Measurements from ENCODE around the gene DNASE1.

Gene DNASE1

GRCh38 chr16:3651461-3652372 is 2.8 kb upstream of the DNASE1 start:
- H3K23ac ChIP-seq (ENCODE audit: low read depth, low read length, poor library complexity) = no peak overlapping the region
- H3K27ac ChIP-seq (replicated peaks; ENCODE audit: low read length) = no peak overlapping the region
- H2BK120ac ChIP-seq (ENCODE audit: low read depth, low read length) = no peak overlapping the region
- H3K4ac ChIP-seq (ENCODE audit: low read length) = no peak overlapping the region
- no peak overlapping the region for H3K14ac ChIP-seq (ENCODE audit: low read length)
- no peak overlapping the region for H3K18ac ChIP-seq (ENCODE audit: low read length)
- peak overlapping the region; percentile 51 for H3K9ac ChIP-seq (ENCODE audit: low read depth, low read length, poor library complexity)
- H3K36me3 ChIP-seq (replicated peaks in 1 of 2; ENCODE audit: control insufficient read depth in 2 of 2, insufficient read depth in 2 of 2, low read length in 2 of 2) = peaks cover 19 to 59% of the 10 kb centered on the region in 2 donors
- H3K27me3 ChIP-seq (ENCODE audit: control insufficient read depth in 3 of 3, insufficient read depth in 3 of 3, low read depth in 1 of 3, low read length in 3 of 3) = no peaks in the 10 kb centered on the region
- no peak overlapping the region for H3K4me2 ChIP-seq (ENCODE audit: insufficient read depth, low read length, poor library complexity, severe bottlenecking)
- WGBS, 2 donors (ENCODE audit: extremely low coverage in 2 of 2, insufficient read length in 2 of 2, insufficient replicate concordance in 1 of 2) = no CpG with 5 or more reads among the region's 18 CpGs
- peaks cover 1% of the 10 kb centered on the region for H3K79me1 ChIP-seq (ENCODE audit: low read depth, low read length)
- no peak overlapping the region for H2AK5ac ChIP-seq (ENCODE audit: low read depth, low read length)
- no peak for DNase-seq (ENCODE audit: low spot score)
- H2BK12ac ChIP-seq (ENCODE audit: low read length) = no peak overlapping the region
- H3K4me3 ChIP-seq (ENCODE audit: low read length in 2 of 2) = no peak overlapping the region
- no peak overlapping the region for H2BK15ac ChIP-seq (ENCODE audit: low read length)
- peaks cover 0 to 3% of the 10 kb centered on the region in 2 donors for H3K4me1 ChIP-seq (ENCODE audit: control insufficient read depth in 2 of 2, insufficient read depth in 1 of 2, low read depth in 1 of 2, low read length in 2 of 2)
- H3K9me3 ChIP-seq (replicated peaks in 1 of 2; ENCODE audit: control insufficient read depth in 2 of 2, insufficient read depth in 1 of 2, low read depth in 1 of 2, low read length in 2 of 2) = peaks cover 0 to 2% of the 10 kb centered on the region in 2 donors
- no peak overlapping the region for H4K8ac ChIP-seq (ENCODE audit: low read depth, low read length)
- H2BK5ac ChIP-seq (ENCODE audit: low read length) = no peak overlapping the region
- H2AFZ ChIP-seq (ENCODE audit: low read length) = no peak overlapping the region
- H4K91ac ChIP-seq (ENCODE audit: low read depth, low read length, poor library complexity) = no peak overlapping the region

- Histone ChIP-seq H2BK5ac (ENCODE audit: low read length) (no peak overlapping the region), H3K9me3 (replicated peaks in 1 of 2; ENCODE audit: control insufficient read depth in 2 of 2, insufficient read depth in 1 of 2, low read depth in 1 of 2, low read length in 2 of 2) (peaks cover 0 to 2% of the 10 kb centered on the region in 2 donors), H2AFZ (ENCODE audit: low read length) (no peak overlapping the region), H3K14ac (ENCODE audit: low read length) (no peak overlapping the region), H3K23ac (ENCODE audit: low read depth, low read length, poor library complexity) (no peak overlapping the region), H2BK12ac (ENCODE audit: low read length) (no peak overlapping the region), H3K36me3 (replicated peaks in 1 of 2; ENCODE audit: control insufficient read depth in 2 of 2, insufficient read depth in 2 of 2, low read length in 2 of 2) (peaks cover 28 to 68% of the 10 kb centered on the region in 2 donors), H3K4me3 (ENCODE audit: low read length in 2 of 2) (no peak overlapping the region), H4K8ac (ENCODE audit: low read depth, low read length) (no peak overlapping the region), H3K79me1 (ENCODE audit: low read depth, low read length) (peaks cover 1% of the 10 kb centered on the region), H3K18ac (ENCODE audit: low read length) (no peak overlapping the region), H3K4ac (ENCODE audit: low read length) (no peak overlapping the region), H3K4me2 (ENCODE audit: insufficient read depth, low read length, poor library complexity, severe bottlenecking) (no peak overlapping the region), H2BK120ac (ENCODE audit: low read depth, low read length) (no peak overlapping the region), H3K4me1 (ENCODE audit: control insufficient read depth in 2 of 2, insufficient read depth in 1 of 2, low read depth in 1 of 2, low read length in 2 of 2) (peaks cover 0 to 1% of the 10 kb centered on the region in 2 donors), H2BK15ac (ENCODE audit: low read length) (no peak overlapping the region), H3K9ac (ENCODE audit: low read depth, low read length, poor library complexity) (no peak overlapping the region), H3K27ac (replicated peaks; ENCODE audit: low read length) (no peak overlapping the region), H2AK5ac (ENCODE audit: low read depth, low read length) (no peak overlapping the region), H3K27me3 (ENCODE audit: control insufficient read depth in 3 of 3, insufficient read depth in 3 of 3, low read depth in 1 of 3, low read length in 3 of 3) (no peaks in the 10 kb centered on the region), H4K91ac (ENCODE audit: low read depth, low read length, poor library complexity) (no peak overlapping the region)
- WGBS, 2 donors (ENCODE audit: extremely low coverage in 2 of 2, insufficient read length in 2 of 2, insufficient replicate concordance in 1 of 2) = no CpG with 5 or more reads among the region's 14 CpGs
- no peak for DNase-seq (ENCODE audit: low spot score)
Measured at GRCh38 chr16:3652373-3653195, 1.9 kb upstream of the DNASE1 start.

GRCh38 chr16:3655030-3655395 is 522 bp downstream of the DNASE1 start:
- Histone ChIP-seq H4K91ac (ENCODE audit: low read depth, low read length, poor library complexity) (no peak overlapping the region), H3K79me1 (ENCODE audit: low read depth, low read length) (peaks cover 1% of the 10 kb centered on the region), H2BK5ac (ENCODE audit: low read length) (no peak overlapping the region), H3K14ac (ENCODE audit: low read length) (no peak overlapping the region), H3K4me3 (ENCODE audit: low read length in 2 of 2) (no peak overlapping the region), H2AK5ac (ENCODE audit: low read depth, low read length) (no peak overlapping the region), H2BK120ac (ENCODE audit: low read depth, low read length) (no peak overlapping the region), H3K23ac (ENCODE audit: low read depth, low read length, poor library complexity) (peak overlapping the region; percentile 12), H3K27ac (replicated peaks; ENCODE audit: low read length) (no peak overlapping the region), H2BK15ac (ENCODE audit: low read length) (no peak overlapping the region), H3K9me3 (replicated peaks in 1 of 2; ENCODE audit: control insufficient read depth in 2 of 2, insufficient read depth in 1 of 2, low read depth in 1 of 2, low read length in 2 of 2) (no peaks in the 10 kb centered on the region), H3K27me3 (ENCODE audit: control insufficient read depth in 3 of 3, insufficient read depth in 3 of 3, low read depth in 1 of 3, low read length in 3 of 3) (no peaks in the 10 kb centered on the region), H3K4me1 (ENCODE audit: control insufficient read depth in 2 of 2, insufficient read depth in 1 of 2, low read depth in 1 of 2, low read length in 2 of 2) (peaks cover 0 to 1% of the 10 kb centered on the region in 2 donors), H3K18ac (ENCODE audit: low read length) (no peak overlapping the region), H4K8ac (ENCODE audit: low read depth, low read length) (no peak overlapping the region), H3K4ac (ENCODE audit: low read length) (no peak overlapping the region), H2AFZ (ENCODE audit: low read length) (no peak overlapping the region), H3K4me2 (ENCODE audit: insufficient read depth, low read length, poor library complexity, severe bottlenecking) (no peak overlapping the region), H2BK12ac (ENCODE audit: low read length) (no peak overlapping the region), H3K9ac (ENCODE audit: low read depth, low read length, poor library complexity) (peak overlapping the region; percentile 52), H3K36me3 (replicated peaks in 1 of 2; ENCODE audit: control insufficient read depth in 2 of 2, insufficient read depth in 2 of 2, low read length in 2 of 2) (peaks cover 41 to 91% of the 10 kb centered on the region in 2 donors)
- WGBS, 2 donors (ENCODE audit: extremely low coverage in 2 of 2, insufficient read length in 2 of 2, insufficient replicate concordance in 1 of 2) = no CpG with 5 or more reads among the region's 12 CpGs
- no peak for DNase-seq (ENCODE audit: low spot score)
